ENCODE measurements around the gene YJEFN3.

Gene YJEFN3

GRCh38 chr19:19525611-19526380, 2.9 kb upstream of the YJEFN3 start:
- TF ChIP-seq FOXP2 (optimal IDR thresholded peaks at IDR 0.05; ENCODE audit: borderline replicate concordance, extremely low read depth, extremely low read length, insufficient read depth) = no peak

- TF ChIP-seq POLR2AphosphoS5 (IDR thresholded peaks at IDR 0.05; ENCODE audit: low read depth, low read length) (no peak), SIN3A (IDR thresholded peaks at IDR 0.05; ENCODE audit: borderline replicate concordance, insufficient read depth, low read length) (no peak), TAF1 (IDR thresholded peaks at IDR 0.05; ENCODE audit: borderline replicate concordance, insufficient read depth, low read length) (no peak), REST (IDR thresholded peaks at IDR 0.05; ENCODE audit: insufficient read depth in 1 of 2, low read depth in 2 of 2, low read length in 2 of 2) (no peak), FOXP2 (optimal IDR thresholded peaks at IDR 0.05; ENCODE audit: borderline replicate concordance, extremely low read depth, extremely low read length, insufficient read depth) (no peak)
These were observed 1.9 kb upstream of the YJEFN3 start for GRCh38 chr19:19526581-19527370.

GRCh38 chr19:19527371-19527656, 1.4 kb upstream of the YJEFN3 start:
- no peak for TF ChIP-seq POLR2AphosphoS5 (IDR thresholded peaks at IDR 0.05; ENCODE audit: low read depth, low read length)
- TF ChIP-seq TAF1 (IDR thresholded peaks at IDR 0.05; ENCODE audit: borderline replicate concordance, insufficient read depth, low read length) = no peak
- no peak for TF ChIP-seq REST (IDR thresholded peaks at IDR 0.05; ENCODE audit: insufficient read depth in 1 of 2, low read depth in 2 of 2, low read length in 2 of 2)
- TF ChIP-seq SIN3A (IDR thresholded peaks at IDR 0.05; ENCODE audit: borderline replicate concordance, insufficient read depth, low read length) = no peak
- no peak for TF ChIP-seq FOXP2 (optimal IDR thresholded peaks at IDR 0.05; ENCODE audit: borderline replicate concordance, extremely low read depth, extremely low read length, insufficient read depth)

- no peak for TF ChIP-seq POLR2AphosphoS5 (IDR thresholded peaks at IDR 0.05; ENCODE audit: low read depth, low read length)
- TF ChIP-seq SIN3A (IDR thresholded peaks at IDR 0.05; ENCODE audit: borderline replicate concordance, insufficient read depth, low read length) = no peak
- TF ChIP-seq FOXP2 (optimal IDR thresholded peaks at IDR 0.05; ENCODE audit: borderline replicate concordance, extremely low read depth, extremely low read length, insufficient read depth) = no peak
- no peak for TF ChIP-seq TAF1 (IDR thresholded peaks at IDR 0.05; ENCODE audit: borderline replicate concordance, insufficient read depth, low read length)
- TF ChIP-seq REST (IDR thresholded peaks at IDR 0.05; ENCODE audit: insufficient read depth in 1 of 2, low read depth in 2 of 2, low read length in 2 of 2) = no peak
These were observed 761 bp upstream of the YJEFN3 start for GRCh38 chr19:19527674-19528625.

- no peak for TF ChIP-seq REST (IDR thresholded peaks at IDR 0.05; ENCODE audit: insufficient read depth in 1 of 2, low read depth in 2 of 2, low read length in 2 of 2)
- no peak for TF ChIP-seq POLR2AphosphoS5 (IDR thresholded peaks at IDR 0.05; ENCODE audit: low read depth, low read length)
- TF ChIP-seq SIN3A (IDR thresholded peaks at IDR 0.05; ENCODE audit: borderline replicate concordance, insufficient read depth, low read length) = no peak
- no peak for TF ChIP-seq TAF1 (IDR thresholded peaks at IDR 0.05; ENCODE audit: borderline replicate concordance, insufficient read depth, low read length)
- no peak for TF ChIP-seq FOXP2 (optimal IDR thresholded peaks at IDR 0.05; ENCODE audit: borderline replicate concordance, extremely low read depth, extremely low read length, insufficient read depth)
These were observed 1.2 kb downstream of the YJEFN3 start for GRCh38 chr19:19529783-19530422.

Data from PFSK-1 (cell line).